Karpas-422 (cell line): ENCODE measurements around the gene SLC5A11. TPM values are rescaled to one million over a fixed set of nuclear protein-coding genes. Genes with fewer than 3 reads are reported as not detected.
"Not testable (repeated sequence)": the region's sequence is repeated elsewhere in the genome, so short reads cannot be mapped to it uniquely, and the experiment has no call there.

Source experiments
- DNase-seq: peaks from one replicate; pipeline ENCODE4 v3.0.0-alpha.2; 2015
- H2AFZ ChIP-seq: fragments of 200-600 bp; sonication (generic); 2 replicates; pipeline ENCODE4 v1.6.1; 2014; ENCODE audit warnings: antibody characterized with exemption, low read length, mixed read lengths
- H3K27ac ChIP-seq: fragments of 200-600 bp; sonication (generic); 2 replicates; pipeline ENCODE4 v1.5.1; 2014; ENCODE audit warnings: mild to moderate bottlenecking, low read length, moderate library complexity
- H3K27me3 ChIP-seq: fragments of 200-600 bp; sonication (generic); 2 replicates; pipeline ENCODE4 v1.6.1; 2014; ENCODE audit warnings: low read length, mixed read lengths
- H3K36me3 ChIP-seq: fragments of 200-600 bp; sonication (generic); 2 replicates; pipeline ENCODE4 v1.6.1; 2014; ENCODE audit warnings: low read length, mixed read lengths; ENCODE audit not compliant: insufficient read depth
- H3K4me1 ChIP-seq: fragments of 200-600 bp; sonication (generic); 2 replicates; pipeline ENCODE4 v1.6.1; 2014; ENCODE audit warnings: mild to moderate bottlenecking, low read length, mixed read lengths
- H3K4me2 ChIP-seq: fragments of 200-600 bp; sonication (generic); 2 replicates; pipeline ENCODE4 v1.6.1; 2014; ENCODE audit warnings: low read length, low read depth, mild to moderate bottlenecking; ENCODE audit not compliant: poor library complexity, severe bottlenecking
- H3K4me3 ChIP-seq: fragments of 200-600 bp; sonication (generic); 2 replicates; pipeline ENCODE4 v1.5.1; 2014; ENCODE audit warnings: mild to moderate bottlenecking, antibody characterized with exemption, low read length, mixed read lengths
- H3K79me2 ChIP-seq: fragments of 200-600 bp; sonication (generic); 2 replicates; pipeline ENCODE4 v1.6.1; 2014; ENCODE audit warnings: mild to moderate bottlenecking, low read length, mixed read lengths
- H3K9ac ChIP-seq: fragments of 200-600 bp; sonication (generic); 2 replicates; pipeline ENCODE4 v1.6.0; 2014; ENCODE audit warnings: low read length
- H3K9me2 ChIP-seq: fragments of 200-600 bp; sonication (generic), shearing (Covaris generic); replicated peaks from 2 replicates; pipeline ENCODE4 v1.6.0; 2014; ENCODE audit warnings: mild to moderate bottlenecking, low read length, moderate library complexity; ENCODE audit not compliant: insufficient read depth
- H3K9me3 ChIP-seq: fragments of 300-700, 200-600 bp; sonication (generic); 2 replicates; pipeline ENCODE4 v1.6.1; 2014; ENCODE audit warnings: low read length, mixed read lengths
- H4K20me1 ChIP-seq: fragments of 200-600 bp; sonication (generic); 2 replicates; pipeline ENCODE4 v1.6.1; 2014; ENCODE audit warnings: mild to moderate bottlenecking, antibody characterized with exemption, low read length, low read depth; ENCODE audit not compliant: insufficient read depth
- total RNA-seq: library from RNA; depleted of rRNA; stranded (reverse); fragments of >200 nt; shearing (Covaris generic); gene quantifications from 2 replicates; pipeline ENCODE4 v1.2.3, GENCODE V29; 2014; ENCODE audit warnings: low replicate concordance

The SLC5A11 gene
- total RNA-seq, 1 experiment from 2014 or later = 0.15 TPM

GRCh38 chr16:24876231-24876630 lies 30.5 kb downstream of the SLC5A11 start:
- H3K27me3 ChIP-seq = no peaks in the 10 kb centered on the region
- no peaks in the 10 kb centered on the region for H3K79me2 ChIP-seq
- H3K9me3 ChIP-seq = no peaks in the 10 kb centered on the region
- H3K4me2 ChIP-seq = no peak overlapping the region
- H3K9ac ChIP-seq = no peak overlapping the region
- no peak overlapping the region for H3K4me3 ChIP-seq
- H2AFZ ChIP-seq = no peak overlapping the region
- no peaks in the 10 kb centered on the region for H3K9me2 ChIP-seq
- no peaks in the 10 kb centered on the region for H3K4me1 ChIP-seq
- no peak for DNase-seq
- H4K20me1 ChIP-seq = no peaks in the 10 kb centered on the region
- H3K36me3 ChIP-seq = no peaks in the 10 kb centered on the region
- no peak overlapping the region for H3K27ac ChIP-seq

- no peak overlapping the region for H3K4me2 ChIP-seq
- H4K20me1 ChIP-seq = no peaks in the 10 kb centered on the region
- DNase-seq = no peak
- no peaks in the 10 kb centered on the region for H3K36me3 ChIP-seq
- H2AFZ ChIP-seq = no peak overlapping the region
- H3K9me3 ChIP-seq = no peaks in the 10 kb centered on the region
- H3K27me3 ChIP-seq = no peaks in the 10 kb centered on the region
- H3K27ac ChIP-seq = no peak overlapping the region
- no peaks in the 10 kb centered on the region for H3K4me1 ChIP-seq
- H3K4me3 ChIP-seq = no peak overlapping the region
- no peaks in the 10 kb centered on the region for H3K79me2 ChIP-seq
- H3K9me2 ChIP-seq = no peaks in the 10 kb centered on the region
- no peak overlapping the region for H3K9ac ChIP-seq
These were observed 33.9 kb downstream of the SLC5A11 start for GRCh38 chr16:24879684-24880083.

DNA sequence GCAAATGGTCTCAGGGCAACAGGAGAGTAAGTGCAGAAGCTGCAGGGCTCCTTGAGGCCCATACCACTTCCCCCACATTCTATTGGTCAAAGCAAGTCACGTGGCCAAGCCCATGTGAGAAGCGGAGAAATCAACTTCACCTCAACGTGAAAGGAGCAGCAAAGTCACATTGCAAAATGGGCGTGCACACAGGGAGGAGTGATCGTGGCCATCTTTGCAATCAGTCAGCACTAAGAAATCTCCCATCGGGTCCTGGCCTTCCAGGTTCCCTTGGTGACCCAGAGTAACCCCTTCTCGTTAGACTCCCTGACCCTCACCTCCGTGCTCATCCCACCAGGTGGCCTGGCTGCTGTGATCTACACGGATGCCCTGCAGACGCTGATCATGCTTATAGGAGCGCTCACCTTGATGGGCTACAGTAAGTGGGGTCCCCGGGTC lies 38.0 kb downstream of the SLC5A11 start:
- H3K4me3 ChIP-seq = no peak overlapping the region
- no peak overlapping the region for H3K27ac ChIP-seq
- H3K4me2 ChIP-seq = no peak overlapping the region
- no peaks in the 10 kb centered on the region for H4K20me1 ChIP-seq
- no peaks in the 10 kb centered on the region for H3K4me1 ChIP-seq
- no peaks in the 10 kb centered on the region for H3K9me2 ChIP-seq
- H3K36me3 ChIP-seq = no peaks in the 10 kb centered on the region
- no peaks in the 10 kb centered on the region for H3K27me3 ChIP-seq
- no peak overlapping the region for H3K9ac ChIP-seq
- no peaks in the 10 kb centered on the region for H3K9me3 ChIP-seq
- H2AFZ ChIP-seq = 0 out of 2 replicates have a peak overlapping the region, but pooled peaks have one; percentile 49
- no peaks in the 10 kb centered on the region for H3K79me2 ChIP-seq
- DNase-seq = peak; percentile 77

DNA sequence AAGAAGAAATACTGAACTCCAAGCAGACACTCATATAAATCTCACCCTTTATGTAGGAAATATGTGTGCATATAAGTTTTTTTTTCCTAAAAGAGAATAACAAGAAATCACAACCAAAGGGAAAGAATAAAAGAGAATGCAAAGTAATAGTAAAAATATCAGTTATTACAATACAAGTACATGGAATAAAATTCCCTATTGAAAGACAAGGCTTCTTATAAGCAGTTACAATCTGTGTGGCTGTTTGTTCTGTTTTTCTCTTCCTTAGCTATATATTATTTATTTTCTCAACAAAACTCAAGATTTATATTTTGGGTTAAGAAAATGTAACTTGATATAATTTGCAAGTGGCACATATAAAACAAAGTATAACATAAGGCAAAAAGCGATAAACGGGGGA lies 41.7 kb downstream of the SLC5A11 start:
- no peak overlapping the region for H2AFZ ChIP-seq
- H3K4me3 ChIP-seq = no peak overlapping the region
- H3K4me1 ChIP-seq = no peaks in the 10 kb centered on the region
- H3K9ac ChIP-seq = no peak overlapping the region
- H3K4me2 ChIP-seq = no peak overlapping the region
- no peak overlapping the region for H3K27ac ChIP-seq
- no peaks in the 10 kb centered on the region for H3K9me2 ChIP-seq
- DNase-seq = no peak
- no peaks in the 10 kb centered on the region for H3K27me3 ChIP-seq
- no peaks in the 10 kb centered on the region for H3K79me2 ChIP-seq
- H4K20me1 ChIP-seq = no peaks in the 10 kb centered on the region
- no peaks in the 10 kb centered on the region for H3K36me3 ChIP-seq
- H3K9me3 ChIP-seq = no peaks in the 10 kb centered on the region

DNA sequence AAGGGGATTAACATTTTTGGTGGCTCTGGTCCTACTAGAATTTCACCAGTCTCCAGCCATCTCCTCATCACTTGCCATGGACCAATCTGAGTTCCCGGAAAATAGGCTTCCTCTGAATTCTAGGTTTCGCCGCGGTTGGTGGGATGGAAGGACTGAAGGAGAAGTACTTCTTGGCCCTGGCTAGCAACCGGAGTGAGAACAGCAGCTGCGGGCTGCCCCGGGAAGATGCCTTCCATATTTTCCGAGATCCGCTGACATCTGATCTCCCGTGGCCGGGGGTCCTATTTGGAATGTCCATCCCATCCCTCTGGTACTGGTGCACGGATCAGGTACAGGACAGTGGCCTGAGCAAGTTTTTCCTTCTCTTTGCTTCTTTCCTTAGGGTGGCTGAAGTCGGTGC lies 45.0 kb downstream of the SLC5A11 start:
- no peak overlapping the region for H2AFZ ChIP-seq
- H3K36me3 ChIP-seq = no peaks in the 10 kb centered on the region
- H3K9ac ChIP-seq = no peak overlapping the region
- no peak overlapping the region for H3K27ac ChIP-seq
- no peaks in the 10 kb centered on the region for H3K9me3 ChIP-seq
- H3K4me1 ChIP-seq = no peaks in the 10 kb centered on the region
- H4K20me1 ChIP-seq = no peaks in the 10 kb centered on the region
- no peak for DNase-seq
- no peaks in the 10 kb centered on the region for H3K79me2 ChIP-seq
- no peaks in the 10 kb centered on the region for H3K9me2 ChIP-seq
- no peak overlapping the region for H3K4me3 ChIP-seq
- H3K4me2 ChIP-seq = no peak overlapping the region
- no peaks in the 10 kb centered on the region for H3K27me3 ChIP-seq

GRCh38 chr16:24896439-24896838 lies 50.7 kb downstream of the SLC5A11 start:
- Histone ChIP-seq H3K9me2 (no peaks in the 10 kb centered on the region), H3K27ac (no peak overlapping the region), H3K4me3 (no peak overlapping the region), H3K9me3 (no peaks in the 10 kb centered on the region), H3K4me1 (peaks cover 6% of the 10 kb centered on the region), H4K20me1 (no peaks in the 10 kb centered on the region), H3K79me2 (no peaks in the 10 kb centered on the region), H3K9ac (no peak overlapping the region), H3K27me3 (no peaks in the 10 kb centered on the region), H3K4me2 (no peak overlapping the region), H2AFZ (no peak overlapping the region), H3K36me3 (no peaks in the 10 kb centered on the region)
- peak; percentile 85 for DNase-seq

- H2AFZ ChIP-seq, H3K9ac ChIP-seq, H3K27ac ChIP-seq, H3K9me2 ChIP-seq, H4K20me1 ChIP-seq, H3K4me2 ChIP-seq, H3K4me1 ChIP-seq, DNase-seq, H3K9me3 ChIP-seq, H3K4me3 ChIP-seq, H3K79me2 ChIP-seq, H3K27me3 ChIP-seq, H3K36me3 ChIP-seq: not testable (repeated sequence)
These were observed 51.8 kb downstream of the SLC5A11 start for GRCh38 chr16:24897522-24897921.

DNA sequence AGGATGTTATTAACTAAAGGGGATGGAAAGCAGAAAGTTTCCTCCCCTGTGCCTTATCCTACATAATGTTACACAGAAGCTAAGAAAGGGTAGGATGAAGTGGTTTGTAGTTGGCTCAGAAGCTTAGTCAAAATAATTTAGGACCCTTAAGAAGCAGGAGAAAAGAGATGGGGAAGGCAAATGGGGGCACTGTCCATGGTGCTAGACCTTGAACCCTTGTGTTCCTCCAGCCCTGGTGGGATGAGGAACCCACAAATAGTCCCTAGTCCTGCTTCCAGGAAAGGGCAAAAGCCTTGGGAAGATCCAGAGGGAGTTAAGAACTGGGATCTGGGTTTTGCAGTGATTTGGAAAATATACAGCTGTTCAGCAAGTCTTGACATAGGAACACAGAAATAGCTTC lies 54.5 kb downstream of the SLC5A11 start:
- Histone ChIP-seq H3K4me2 (no peak overlapping the region), H3K4me1 (peaks cover 10% of the 10 kb centered on the region), H3K36me3 (no peaks in the 10 kb centered on the region), H3K9me3 (no peaks in the 10 kb centered on the region), H2AFZ (no peak overlapping the region), H4K20me1 (no peaks in the 10 kb centered on the region), H3K79me2 (no peaks in the 10 kb centered on the region), H3K27me3 (no peaks in the 10 kb centered on the region), H3K4me3 (no peak overlapping the region), H3K9ac (no peak overlapping the region), H3K27ac (no peak overlapping the region), H3K9me2 (no peaks in the 10 kb centered on the region)
- peak; percentile 47 for DNase-seq
